Stimulated activated naive CD8-positive, alpha-beta T cell treated with anti-CD3 and anti-CD28 coated beads, Interleukin-15, Interleukin-2, amounts not matched to agents 100 U/mL and 50 U/mL, for 24 hours (primary cell): ENCODE measurements around the gene ZNF217.
A peak's percentile ranks its signal among the peaks of the same experiment; 100 is the strongest.
"Not testable (repeated sequence)": the region's sequence is repeated elsewhere in the genome, so short reads cannot be mapped to it uniquely, and the experiment has no call there.

Experiments
- ATAC-seq: fragments of 150-1000 bp; cut with Tn5 transposase; one replicate; pipeline ENCODE4 v1.10.0; 2021
- DNase-seq: peaks from one replicate; pipeline ENCODE4 v3.0.0; 2021

Gene ZNF217

GRCh38 chr20:53622247-53623133 lies 28.9 kb upstream of the ZNF217 start:
- DNase-seq: no peak

GRCh38 chr20:53621482-53622246 lies 28.0 kb upstream of the ZNF217 start:
- DNase-seq (no peak), ATAC-seq (no peak)

More at GRCh38 chr20:53622247-53623133, 28.9 kb upstream of the ZNF217 start:
- ATAC-seq: no peak

- DNase-seq, ATAC-seq: not testable (repeated sequence)
These were observed 24.9 kb upstream of the ZNF217 start for GRCh38 chr20:53618490-53619000.

- no peak for ATAC-seq
These were observed 24.3 kb upstream of the ZNF217 start for GRCh38 chr20:53617791-53618489.

GRCh38 chr20:53616489-53616888 lies 22.9 kb upstream of the ZNF217 start:
- ATAC-seq, DNase-seq: not testable (repeated sequence)

More at GRCh38 chr20:53617791-53618489, 24.3 kb upstream of the ZNF217 start:
- no peak for DNase-seq

GRCh38 chr20:53613748-53614147 lies 20.1 kb upstream of the ZNF217 start:
- DNase-seq: no peak
- ATAC-seq: no peak

- ATAC-seq, DNase-seq: not testable (repeated sequence)
These were observed 18.6 kb upstream of the ZNF217 start for GRCh38 chr20:53612289-53612688.

- DNase-seq: no peak
These were observed 17.8 kb upstream of the ZNF217 start for GRCh38 chr20:53611449-53611894.

GRCh38 chr20:53609491-53610445 lies 16.1 kb upstream of the ZNF217 start:
- ATAC-seq (peak; percentile 82), DNase-seq (peak; percentile 81)

More at GRCh38 chr20:53611449-53611894, 17.8 kb upstream of the ZNF217 start:
- no peak for ATAC-seq

GRCh38 chr20:53608456-53609452 lies 15.1 kb upstream of the ZNF217 start:
- DNase-seq (no peak), ATAC-seq (no peak)

- ATAC-seq (no peak), DNase-seq (no peak)
These were observed 14.4 kb upstream of the ZNF217 start for GRCh38 chr20:53608071-53608455.

GRCh38 chr20:53606364-53606985 lies 12.8 kb upstream of the ZNF217 start:
- no peak for DNase-seq
- ATAC-seq: no peak

- not testable (repeated sequence) for DNase-seq, ATAC-seq
These were observed 11.8 kb upstream of the ZNF217 start for GRCh38 chr20:53605401-53605800.

- DNase-seq, ATAC-seq: not testable (repeated sequence)
These were observed 11.2 kb upstream of the ZNF217 start for GRCh38 chr20:53604846-53605245.

- DNase-seq: no peak
- no peak for ATAC-seq
These were observed 9.0 kb upstream of the ZNF217 start for GRCh38 chr20:53602661-53603060.

- ATAC-seq: no peak
These were observed 6.4 kb upstream of the ZNF217 start for GRCh38 chr20:53599910-53600632.

GRCh38 chr20:53599378-53599777 lies 5.7 kb upstream of the ZNF217 start:
- ATAC-seq (no peak), DNase-seq (no peak)

More at GRCh38 chr20:53599910-53600632, 6.4 kb upstream of the ZNF217 start:
- no peak for DNase-seq

GRCh38 chr20:53599044-53599362 lies 5.4 kb upstream of the ZNF217 start:
- DNase-seq (no peak), ATAC-seq (no peak)
